HG02678 (cell line): ENCODE data around the gene TCHH.
"Not testable (repeated sequence)": the region's sequence is repeated elsewhere in the genome, so short reads cannot be mapped to it uniquely, and the experiment has no call there.

Source experiments
- ATAC-seq: cut with Tn5 transposase; IDR thresholded peaks from one replicate; pipeline ENCODE4 v1.9.1; 2021; ENCODE audit warnings: mild to moderate bottlenecking, moderate library complexity; ENCODE audit not compliant: unreplicated experiment

Gene TCHH

GRCh38 chr1:152111515-152111968, 3.7 kb downstream of the TCHH start:
- ATAC-seq = no peak

DNA sequence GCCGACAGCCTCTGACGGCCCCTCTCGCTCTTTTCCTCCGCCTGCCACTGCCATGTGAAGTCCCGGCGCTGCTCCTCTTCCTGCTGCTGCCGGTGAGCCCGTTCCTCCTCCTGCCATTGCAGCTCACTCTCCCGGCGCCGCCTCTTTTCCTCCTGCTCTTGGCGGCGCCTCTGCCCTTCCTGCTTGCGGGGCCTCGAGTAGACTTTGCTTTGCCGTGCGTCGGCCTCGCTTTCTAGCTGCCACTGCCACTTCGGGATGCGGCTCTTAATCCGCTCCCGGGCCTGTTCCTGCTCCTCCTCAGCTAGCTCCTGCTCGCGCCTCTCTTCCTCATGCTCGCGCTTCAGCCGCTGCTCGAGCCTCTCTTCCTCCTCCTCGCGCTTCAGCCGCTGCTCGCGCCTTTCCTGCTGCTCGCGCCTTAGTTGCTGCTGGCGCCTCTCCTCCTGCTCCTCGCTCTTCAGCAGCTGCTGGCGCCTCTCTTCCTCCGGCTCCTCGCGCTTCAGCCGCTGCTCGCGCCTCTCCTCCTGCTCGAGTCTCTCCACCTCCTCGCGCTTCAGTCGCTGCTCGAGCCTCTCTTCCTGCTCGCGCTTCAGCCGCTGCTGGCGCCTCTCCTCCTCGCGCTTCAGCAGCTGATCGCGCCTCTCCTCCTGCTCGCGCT, 4.3 kb downstream of the TCHH start:
- no peak for ATAC-seq

GRCh38 chr1:152110365-152110859, 4.8 kb downstream of the TCHH start:
- no peak for ATAC-seq

DNA sequence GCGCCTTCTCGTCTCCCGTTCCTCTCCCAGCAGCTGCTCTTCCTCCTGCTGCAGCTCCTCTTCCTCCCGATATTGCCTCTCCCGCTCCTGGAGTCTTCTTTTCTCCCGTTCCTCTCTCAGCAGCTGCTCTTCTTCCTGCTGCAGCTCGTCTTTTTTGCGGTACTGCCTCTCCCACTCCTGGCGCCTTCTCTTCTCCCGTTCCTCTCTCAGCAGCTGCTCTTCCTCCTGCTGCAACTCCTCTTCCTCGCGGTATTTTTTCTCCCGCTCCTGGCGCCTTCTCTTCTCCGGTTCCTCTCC, 5.3 kb downstream of the TCHH start:
- no peak for ATAC-seq

- ATAC-seq = no peak
Measured at GRCh38 chr1:152109231-152109997, 5.8 kb downstream of the TCHH start.

DNA sequence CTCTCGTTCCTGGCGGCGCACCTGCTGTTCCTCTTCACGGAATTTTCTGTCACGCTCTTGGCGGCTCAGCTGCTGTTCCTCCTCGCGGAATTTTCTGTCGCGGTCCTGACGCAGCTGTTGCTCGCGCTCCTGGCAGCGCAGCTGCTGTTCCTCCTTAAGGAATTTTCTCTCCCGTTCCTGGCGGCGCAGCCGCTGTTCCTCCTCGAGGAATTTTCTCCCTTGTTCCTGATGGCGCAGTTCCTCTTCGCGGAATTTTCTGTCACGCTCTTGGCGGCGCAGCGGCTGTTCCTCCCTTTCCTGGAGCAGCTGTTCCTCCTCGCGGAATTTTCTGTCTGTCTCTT, 6.4 kb downstream of the TCHH start:
- no peak for ATAC-seq

- no peak for ATAC-seq
Measured at GRCh38 chr1:152107984-152108881, 7.0 kb downstream of the TCHH start.

- ATAC-seq = no peak
Measured at GRCh38 chr1:152107031-152107983, 7.9 kb downstream of the TCHH start.

DNA sequence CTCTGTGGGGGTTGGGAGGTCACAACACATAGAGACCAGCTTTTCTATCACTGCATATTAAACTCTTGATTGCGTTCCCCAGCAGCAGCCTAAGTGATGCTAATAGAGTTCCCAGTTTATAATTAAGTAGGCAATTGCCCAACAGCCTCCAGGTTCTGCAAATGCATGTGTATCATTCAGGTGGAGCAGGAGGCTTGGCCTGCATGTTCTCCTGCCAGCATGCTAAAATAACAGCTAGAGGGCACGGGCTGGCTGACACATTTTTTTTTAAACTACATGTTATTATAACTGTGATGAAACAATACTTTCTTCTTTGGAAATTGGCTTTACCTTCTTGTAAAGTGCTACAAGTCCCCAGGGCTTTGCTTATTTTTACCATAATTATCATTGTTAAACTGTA, 10.4 kb downstream of the TCHH start:
- no peak for ATAC-seq

DNA sequence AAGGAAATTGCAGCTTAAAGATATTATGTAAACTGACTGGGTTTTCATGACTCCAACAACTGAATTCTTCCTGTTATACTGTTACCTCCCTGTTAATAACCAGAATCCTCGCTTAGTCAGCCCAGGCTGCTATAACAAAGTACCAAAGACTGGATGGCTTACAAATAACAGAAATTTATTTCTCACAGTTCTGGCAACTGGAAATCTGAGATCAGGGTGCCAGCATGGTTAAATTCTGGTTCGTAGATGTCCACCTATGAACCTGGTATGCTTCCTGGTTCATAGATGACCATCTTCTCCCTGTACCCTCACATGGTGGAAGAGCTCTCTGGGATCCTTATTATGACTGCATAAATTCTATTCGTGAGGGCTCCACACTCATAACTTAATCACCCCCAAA, 18.3 kb downstream of the TCHH start:
- no peak for ATAC-seq

GRCh38 chr1:152089014-152089674, 26.1 kb downstream of the TCHH start, which contains the start of gene TCHHL1:
TSS of gene TCHHL1 (minus strand) at chr1:152089064. CDS start at chr1:152088143, 921 bp downstream.
- no peak for ATAC-seq

DNA sequence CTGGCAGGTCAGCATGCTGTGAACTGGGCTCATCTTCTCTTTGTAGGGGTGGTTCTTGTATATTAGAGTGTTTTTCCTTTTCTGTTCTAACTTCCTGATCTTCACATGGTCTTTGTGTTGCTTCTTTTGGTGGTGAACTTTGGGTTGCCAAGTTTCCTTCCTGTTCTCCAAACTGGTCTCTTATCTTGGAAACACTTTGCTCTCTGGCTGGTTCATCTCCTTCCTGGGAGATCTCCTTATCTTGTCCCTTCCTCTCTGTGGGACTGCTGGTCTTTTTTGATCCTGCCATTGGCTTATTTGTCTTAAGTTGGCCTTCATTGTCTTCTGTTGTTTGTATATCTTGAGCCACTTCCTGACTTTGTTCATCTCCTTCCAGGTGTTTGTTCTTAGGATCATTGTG, 28.5 kb downstream of the TCHH start:
- no peak for ATAC-seq

- ATAC-seq = no peak
Measured at GRCh38 chr1:152084853-152085252, 30.4 kb downstream of the TCHH start.

DNA sequence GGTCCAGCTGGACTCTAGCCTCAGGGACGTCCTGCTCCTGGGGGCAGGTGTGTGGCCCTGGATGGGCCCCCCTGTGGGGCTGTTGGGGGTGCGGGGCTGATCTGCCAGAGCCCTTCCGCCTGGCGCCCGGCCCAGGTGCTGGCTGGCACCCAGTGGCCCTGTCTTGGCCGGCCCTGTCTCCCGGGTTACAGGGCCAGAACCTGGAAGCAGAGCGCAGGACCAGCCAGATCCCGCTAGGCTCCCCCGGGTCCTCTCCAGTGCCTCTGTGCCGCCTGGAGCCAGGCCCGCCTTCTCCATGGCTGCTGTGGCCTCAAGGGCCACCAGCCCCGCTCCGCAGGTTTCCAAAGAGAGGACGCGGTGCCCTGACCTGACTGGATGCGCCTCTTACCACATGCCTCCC, 34.2 kb downstream of the TCHH start:
- ATAC-seq = not testable (repeated sequence)

GRCh38 chr1:152080494-152080893, 34.8 kb downstream of the TCHH start:
- ATAC-seq = not testable (repeated sequence)

DNA sequence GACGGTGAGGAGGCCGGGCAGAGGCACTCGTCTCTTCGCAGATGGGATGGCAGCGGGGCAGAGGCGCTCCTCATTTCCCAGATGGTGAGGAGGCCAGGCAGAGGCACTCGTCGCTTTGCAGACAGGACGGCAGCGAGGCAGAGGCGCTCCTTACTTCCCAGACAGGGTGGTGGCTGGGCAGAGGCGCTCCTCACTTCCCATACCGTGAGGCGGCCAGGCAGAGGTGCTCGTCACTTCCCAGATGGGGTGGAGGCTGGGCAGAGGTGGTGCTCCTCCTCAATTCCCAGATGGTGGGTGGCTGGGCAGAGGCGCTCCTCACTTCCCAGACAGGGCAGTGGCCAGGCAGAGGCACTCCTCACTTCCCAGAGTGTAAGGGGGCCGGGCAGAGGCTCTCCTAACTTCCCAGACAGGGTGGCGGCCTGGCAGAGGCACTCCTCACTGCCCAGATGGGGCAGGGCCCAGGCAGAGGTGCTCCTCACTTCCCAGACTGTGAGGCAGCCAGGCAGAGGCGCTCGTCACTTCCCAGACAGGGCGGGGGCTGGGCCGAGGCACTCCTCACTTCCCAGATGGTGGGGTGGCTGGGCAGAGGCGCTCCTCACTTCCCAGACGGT, 36.3 kb downstream of the TCHH start:
- ATAC-seq = no peak

DNA sequence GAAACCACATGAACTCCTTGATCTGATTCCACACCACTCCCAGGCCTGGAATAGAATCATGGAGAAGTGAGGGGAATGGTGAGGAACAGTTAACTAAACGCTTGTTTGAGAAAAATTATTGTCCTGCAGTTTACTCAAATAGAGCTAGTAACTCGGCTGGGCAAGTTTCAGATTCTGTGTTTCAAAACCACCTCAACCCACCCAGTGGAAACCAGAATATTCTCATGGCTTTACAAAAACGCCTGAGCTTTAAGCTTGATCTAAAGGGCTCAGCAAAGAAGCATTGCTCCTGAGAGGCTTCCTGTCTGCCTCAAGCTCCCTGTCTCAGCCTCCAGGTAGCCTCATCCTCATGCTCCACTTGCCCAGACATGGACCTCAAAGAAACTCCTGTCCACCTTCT, 42.9 kb downstream of the TCHH start:
- no peak for ATAC-seq

GRCh38 chr1:152071123-152071522, 44.1 kb downstream of the TCHH start:
- no peak for ATAC-seq

GRCh38 chr1:152067929-152068328, 47.3 kb downstream of the TCHH start:
- no peak for ATAC-seq
